Activated T-cell treated with anti-CD3 and anti-CD28 coated beads for 4 hours (primary cell): ENCODE data around the gene SMG6.
A peak's percentile ranks its signal among the peaks of the same experiment; 100 is the strongest.
"Not testable (repeated sequence)": the region's sequence is repeated elsewhere in the genome, so short reads cannot be mapped to it uniquely, and the experiment has no call there.

Experiments
- DNase-seq: peaks from one replicate; pipeline ENCODE4 v3.0.0-alpha.2; 2020

SMG6 gene

DNA sequence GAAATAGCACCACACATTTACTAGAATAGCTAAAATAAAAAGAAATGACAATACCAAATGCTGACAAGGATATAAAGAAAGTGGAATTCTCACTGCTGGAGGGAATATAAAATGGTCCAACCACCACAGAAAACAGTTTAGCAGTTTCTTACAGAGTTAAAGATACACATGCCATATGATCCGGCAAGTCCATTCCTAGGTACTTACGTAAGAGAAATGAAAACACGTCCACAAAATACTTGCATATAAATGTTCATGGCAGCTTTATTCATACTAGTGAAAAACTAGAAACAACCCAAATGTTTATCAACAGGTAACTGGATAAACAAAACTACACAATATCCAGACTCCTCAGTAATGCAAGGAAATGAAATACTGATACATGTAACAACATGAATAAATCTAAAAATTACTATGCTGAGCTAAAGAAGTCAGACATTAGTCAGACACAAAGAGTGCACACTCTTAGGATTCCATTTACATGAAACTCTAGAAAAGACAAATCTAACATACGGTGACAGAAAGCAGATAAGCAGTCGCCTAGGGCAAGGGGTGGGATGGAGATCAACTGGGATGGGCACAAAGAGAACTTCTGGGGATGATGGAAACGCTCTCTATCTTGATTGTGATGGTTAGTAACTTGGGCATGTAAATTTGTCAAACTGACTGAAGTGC lies 76.4 kb downstream of the SMG6 start:
- no peak for DNase-seq

DNA sequence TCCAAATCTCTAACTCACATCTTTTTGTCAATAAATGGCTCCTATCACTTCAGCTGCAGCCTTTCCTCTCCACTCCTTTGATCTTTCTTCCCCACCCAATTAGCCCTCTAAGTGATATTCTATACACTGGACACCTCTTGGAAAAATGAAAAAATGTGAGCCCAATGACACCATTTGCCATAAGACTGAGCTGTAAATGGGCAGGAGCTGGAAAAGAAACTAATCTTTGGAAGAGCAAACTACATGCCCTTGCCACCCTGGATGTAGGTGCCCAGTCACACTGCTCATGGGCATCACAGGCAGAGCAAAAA lies 80.0 kb downstream of the SMG6 start:
- DNase-seq: no peak

DNA sequence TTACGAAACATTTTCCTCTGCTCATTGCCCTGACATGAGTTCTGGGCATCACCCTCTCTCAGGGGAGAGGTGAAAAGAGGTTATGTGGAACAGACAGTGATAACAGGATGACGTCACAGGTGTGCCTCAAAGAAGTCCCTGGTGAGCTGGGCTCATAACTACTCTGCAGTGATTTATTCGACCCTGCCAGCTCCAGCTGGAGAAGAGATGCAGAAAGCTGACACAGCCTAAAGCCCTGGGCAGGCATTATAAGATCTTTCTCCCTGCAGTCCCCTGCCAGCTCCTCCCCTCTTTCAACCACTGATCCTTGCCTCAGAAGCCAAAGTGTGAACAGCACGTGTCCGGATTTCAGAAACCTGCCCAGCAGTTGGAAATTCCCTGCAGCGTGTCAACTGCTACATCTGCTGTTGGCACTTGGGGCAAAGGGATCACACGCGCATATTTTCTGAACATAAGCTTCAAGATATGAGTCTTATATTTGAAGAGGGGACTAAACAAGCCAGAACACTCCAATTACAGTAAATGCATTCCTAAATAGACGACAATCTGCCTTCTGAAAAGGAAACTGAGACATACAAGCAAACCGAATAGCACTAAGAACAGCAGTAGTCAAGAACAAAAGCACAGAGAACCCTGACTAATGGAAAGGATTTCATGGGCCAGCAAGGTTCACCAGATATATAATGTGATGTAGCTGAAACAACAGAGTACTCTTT lies 80.5 kb downstream of the SMG6 start:
- DNase-seq: peak; percentile 21

DNA sequence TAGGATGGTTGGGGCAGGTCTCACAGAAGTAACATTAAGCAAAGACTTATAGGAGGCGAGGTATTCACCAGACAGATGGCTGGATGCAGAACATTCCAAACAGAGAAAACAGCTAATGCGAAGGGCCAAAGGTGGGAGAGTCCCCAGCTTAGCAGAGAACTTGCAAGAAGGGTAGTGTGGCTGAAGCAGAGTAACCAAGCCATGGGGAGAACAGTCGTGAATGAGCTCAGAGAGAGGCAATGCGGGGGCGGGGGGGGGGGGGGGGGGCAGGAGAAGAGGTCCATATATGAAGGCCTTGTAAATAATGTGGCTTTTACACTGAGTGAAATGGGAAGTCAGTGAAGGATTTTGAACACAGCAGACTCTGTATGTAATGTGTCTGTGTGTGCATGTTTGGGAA lies 81.3 kb downstream of the SMG6 start:
- no peak for DNase-seq

DNA sequence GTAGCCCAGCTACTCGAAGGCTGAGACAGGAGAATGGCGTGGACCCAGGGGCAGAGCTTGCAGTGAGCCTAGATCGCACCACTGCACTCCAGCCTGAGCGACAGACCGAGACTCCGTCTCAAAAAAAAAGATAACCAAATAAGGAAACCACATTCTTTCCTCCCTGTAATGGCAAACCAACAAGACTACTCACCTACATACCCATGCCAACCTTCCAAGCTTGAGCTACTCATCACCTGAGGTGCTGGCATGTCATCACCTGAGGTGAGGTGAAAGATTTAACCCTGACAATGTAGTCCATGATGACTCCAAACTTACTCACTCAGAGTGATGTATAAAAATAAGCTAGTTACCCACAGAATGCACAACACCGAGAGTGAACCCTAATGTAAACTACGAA lies 85.2 kb downstream of the SMG6 start:
- no peak for DNase-seq

DNA sequence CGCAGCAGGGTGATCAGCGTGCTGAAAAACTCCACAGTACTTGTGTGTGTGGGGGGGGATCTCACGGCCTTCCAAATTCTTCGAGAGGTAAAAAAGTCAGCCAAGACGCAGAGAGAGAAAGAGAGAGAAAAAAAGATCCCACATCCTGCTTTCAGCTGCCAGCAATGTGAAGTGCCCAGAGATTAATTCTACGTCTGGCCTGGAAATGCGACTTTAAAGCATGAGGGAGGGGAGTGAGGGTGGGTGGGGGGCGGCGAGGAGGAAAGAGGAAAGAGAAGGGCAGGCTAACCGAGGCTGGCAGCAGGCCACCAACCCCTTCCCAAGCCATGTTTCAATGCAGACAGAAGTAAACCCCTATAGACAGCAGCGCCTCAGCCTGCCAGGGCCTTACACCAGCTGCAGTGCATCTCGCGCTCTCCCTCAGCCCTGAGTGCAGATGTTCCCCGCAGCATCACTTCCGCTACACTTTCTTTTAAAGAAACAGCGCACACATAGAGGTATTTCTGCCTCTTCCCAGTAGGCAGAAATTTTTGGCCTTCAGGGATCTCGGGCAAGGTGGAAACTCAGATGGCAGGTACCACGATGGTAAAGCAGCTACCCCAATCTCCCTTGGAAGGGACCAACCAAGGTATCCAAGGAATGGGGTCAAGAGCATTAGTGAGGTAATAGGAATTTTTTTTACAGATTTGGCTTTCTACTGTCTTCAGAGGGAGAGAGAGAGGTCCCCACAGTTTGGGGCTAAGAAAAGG lies 87.8 kb downstream of the SMG6 start:
- DNase-seq: peak; percentile 42

DNA sequence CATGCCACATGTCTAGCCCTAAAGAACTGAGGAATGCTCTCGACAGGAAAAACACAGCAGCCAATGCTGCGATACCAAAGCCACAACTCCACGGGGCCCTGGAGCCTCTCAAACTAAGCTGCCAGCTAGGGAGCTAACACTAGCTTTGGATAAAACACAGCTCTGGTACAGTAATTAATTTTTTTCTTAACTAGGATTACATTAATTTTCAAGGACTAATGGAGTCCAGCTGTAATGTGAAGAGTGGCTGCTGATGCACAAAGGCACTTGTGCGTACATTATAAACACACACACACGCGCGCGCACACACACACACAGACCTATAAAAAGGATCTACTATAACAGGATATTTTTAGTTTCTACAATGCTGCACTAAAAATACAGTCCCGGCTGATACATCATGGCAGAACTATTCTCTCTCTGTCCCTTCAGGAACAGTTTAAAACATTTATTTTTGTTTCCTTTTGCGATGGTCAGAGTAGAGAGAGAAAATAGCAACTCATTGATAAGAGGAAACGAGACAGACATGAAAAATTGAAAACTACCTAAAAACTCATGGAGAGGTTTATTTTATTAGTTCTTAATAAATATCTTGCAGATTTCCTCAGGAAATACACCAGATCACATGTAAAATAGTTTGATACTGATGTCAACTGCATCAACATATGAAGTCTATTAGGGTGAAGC lies 88.5 kb downstream of the SMG6 start:
- DNase-seq: no peak

DNA sequence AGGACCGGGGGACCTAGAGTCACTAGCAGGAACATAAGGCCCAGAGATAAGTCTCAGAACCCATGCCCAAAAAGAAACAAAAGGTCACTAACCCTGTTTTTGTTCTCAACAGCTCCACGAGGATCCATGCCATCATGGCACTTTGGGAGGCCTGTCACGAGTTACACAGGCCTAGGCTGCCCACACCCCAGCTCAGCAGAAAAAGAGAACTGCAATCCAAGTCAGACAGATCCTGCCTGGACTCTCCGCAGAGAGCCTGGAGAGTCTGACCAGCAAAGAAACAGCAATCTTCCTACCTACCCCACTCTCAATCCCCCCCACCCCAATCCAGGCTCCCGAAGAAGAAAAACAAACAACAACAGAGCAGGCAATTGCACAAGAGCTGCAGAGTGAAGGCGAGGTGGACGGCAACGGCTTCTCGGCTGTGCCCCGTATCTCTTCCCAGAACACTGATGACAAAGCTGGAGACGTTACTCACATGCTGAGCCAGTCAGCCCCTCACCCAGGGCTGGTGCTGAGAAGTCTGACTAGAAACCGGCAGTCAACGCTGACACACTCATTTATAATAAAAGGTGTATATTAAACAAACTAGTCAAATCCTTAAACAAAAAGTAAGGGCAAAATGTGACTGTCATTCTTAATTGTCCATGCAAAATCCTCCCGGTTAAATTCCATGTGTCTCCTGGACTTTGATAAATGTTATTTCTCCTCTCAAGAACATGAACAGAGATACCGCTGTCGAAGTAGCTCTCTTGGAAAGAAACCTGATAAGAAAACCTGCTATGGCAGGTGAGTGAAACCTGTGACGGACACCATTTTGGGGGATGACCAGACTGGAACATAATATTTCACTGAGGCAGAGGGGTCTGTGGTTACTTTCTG lies 89.3 kb downstream of the SMG6 start:
- no peak for DNase-seq

DNA sequence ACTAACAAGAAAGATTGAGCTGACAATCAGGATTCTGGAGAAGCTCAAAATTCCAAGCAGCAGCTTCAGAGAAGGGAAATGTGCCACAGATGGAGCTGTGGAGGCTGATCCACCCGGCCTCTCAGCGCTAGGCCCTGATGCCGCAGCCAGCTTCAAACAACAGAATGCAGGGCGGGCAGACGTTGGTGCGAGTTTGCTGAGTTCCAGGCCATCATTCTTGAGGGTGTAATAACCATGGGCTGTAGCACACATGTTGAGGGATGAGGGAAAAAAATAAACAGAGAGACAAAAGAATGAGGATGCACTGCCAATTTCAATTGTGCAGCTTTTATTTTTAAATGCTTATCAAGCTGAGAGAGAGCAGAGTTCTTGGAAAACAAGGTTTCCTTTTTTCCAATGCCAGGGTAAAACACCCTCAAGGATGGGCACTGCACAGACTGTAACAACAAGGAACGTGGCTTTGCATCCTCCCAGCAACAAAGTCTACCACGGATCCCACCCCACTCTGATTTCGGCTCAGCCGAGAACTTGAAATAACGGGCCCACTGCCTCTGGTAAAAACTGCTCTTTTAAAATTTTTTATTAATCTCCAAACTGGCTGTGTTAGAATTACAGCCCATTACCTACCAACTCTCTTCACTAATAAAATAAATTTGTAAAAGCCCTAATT lies 90.2 kb downstream of the SMG6 start:
- DNase-seq: no peak

DNA sequence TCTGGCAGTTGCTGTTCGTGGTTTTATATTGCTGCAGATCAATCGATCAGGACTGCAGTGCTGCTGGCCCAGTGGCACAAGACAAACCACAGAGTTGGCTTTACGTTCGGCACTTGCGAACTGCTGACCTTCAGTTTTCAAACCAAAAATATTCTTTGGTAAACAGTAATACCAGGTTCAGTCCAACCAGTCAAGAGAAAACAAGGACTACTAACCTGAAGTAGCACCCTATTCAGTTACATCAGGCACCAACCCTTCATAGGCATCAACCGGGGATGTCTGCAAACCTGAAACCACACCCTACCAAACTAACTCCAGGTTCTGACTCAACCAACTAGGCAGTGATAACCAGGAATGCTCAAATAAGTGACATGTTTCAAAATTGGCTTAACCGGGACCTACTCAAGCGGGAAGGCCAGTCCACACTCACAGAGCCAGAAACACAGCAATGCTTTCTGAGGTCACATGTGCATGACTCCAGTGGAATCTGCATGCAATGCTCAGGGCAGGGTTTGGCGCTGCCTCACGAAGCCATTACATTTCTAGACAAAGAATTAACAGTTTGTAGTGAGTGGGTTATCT lies 91.1 kb downstream of the SMG6 start:
- DNase-seq: no peak

DNA sequence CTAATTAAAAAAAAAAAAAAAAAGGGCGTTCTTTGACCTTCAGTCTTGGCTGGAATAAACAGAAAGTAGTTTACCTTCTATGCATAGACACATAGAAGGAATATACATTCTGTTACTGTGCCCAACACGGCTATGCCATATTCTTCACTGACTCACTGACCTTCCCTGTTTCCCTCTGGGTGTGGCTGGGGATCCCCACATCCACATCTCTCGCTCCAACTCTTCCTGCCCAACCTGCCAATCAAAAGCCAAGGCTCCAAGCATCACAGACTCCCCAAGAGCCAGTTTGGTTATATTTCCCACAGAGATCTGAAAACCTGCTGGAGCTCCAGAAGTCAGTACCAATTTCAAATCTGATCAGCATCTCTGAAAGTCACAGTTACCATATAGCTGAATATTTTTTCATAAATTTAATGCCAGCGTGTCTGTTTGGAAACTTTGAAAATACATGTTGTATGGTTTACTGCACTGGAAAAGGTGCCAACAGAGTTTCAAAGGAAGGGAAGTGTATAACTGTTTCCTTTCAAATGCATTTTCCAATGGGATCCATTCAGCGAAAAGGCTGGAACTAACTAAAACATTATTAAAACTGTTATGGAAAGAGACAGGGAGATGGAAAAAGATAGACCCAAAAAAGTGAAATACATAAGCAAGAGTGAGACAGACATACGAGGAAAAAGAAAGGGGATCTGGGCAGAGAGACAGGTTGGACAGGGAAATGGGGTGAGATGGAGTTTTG lies 91.8 kb downstream of the SMG6 start:
- no peak for DNase-seq

DNA sequence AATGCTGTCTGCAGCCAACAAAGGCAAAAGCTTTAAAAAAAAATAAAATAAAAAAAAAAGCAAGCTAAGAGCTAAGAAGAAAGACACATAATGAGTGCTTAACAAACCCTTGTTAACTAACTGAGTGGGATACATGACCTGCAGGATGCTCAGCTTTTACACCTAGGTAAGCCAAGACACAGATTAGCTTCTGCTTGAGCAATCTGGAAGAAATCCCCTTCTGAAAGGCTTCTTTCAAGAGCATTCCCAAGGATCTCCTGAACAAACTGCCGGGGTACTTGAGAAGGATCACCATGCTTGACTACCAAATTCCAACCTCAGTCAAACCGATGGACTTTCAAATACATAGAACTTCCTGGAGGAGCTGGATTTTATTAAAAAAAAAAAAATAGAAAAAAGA lies 92.9 kb downstream of the SMG6 start:
- no peak for DNase-seq

DNA sequence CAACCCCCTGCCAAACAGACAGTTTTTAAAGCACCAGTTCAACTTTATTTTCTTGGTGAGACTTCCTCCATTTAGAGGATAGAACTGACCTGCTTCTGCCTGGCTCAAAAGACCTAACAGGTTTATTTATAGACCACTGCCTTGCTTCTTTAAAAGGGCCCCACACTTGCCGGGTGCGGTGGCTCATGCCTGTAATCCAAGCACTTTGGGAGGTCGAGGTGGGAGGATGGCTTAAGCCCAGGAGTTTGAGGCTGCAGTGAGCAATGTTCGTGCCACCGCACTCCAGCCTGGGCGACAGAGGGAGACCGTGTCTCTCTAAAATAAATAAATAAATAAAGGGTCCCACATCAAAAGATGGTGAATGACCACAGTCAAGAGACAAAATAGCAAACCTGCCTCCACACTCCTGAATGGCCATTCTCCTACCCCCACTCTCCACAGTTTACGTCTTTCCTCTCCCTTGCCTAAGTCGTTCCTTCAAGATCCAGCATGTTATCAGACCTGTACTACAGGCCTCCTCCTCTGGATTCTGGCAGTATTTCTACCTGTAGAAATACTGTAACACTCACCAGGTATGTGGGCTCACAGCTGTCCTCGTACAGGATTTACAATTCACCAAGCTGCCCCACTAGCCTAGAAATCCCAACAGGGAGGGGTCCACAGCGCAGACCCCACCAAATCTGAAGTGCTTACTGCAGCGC lies 95.6 kb downstream of the SMG6 start:
- DNase-seq: no peak

DNA sequence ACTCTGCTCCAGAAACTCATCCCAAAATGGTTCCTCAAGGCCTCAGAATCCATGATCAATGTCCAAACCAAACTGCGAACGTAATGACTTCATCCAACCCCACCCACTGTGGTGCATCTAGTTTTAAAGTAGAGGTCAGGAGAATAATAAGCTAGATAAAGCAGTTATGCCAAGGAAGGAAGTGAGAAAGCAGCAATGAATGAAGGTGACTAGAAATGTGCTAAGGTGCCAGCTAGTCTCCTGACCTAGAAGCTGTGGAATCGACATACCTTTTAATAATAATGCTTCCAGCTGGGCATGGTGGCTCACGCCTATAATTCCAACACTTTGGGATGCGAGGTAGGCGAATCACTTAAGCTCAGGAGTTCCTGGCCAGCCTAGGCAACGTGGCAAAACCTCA lies 99.2 kb downstream of the SMG6 start:
- DNase-seq: no peak

DNA sequence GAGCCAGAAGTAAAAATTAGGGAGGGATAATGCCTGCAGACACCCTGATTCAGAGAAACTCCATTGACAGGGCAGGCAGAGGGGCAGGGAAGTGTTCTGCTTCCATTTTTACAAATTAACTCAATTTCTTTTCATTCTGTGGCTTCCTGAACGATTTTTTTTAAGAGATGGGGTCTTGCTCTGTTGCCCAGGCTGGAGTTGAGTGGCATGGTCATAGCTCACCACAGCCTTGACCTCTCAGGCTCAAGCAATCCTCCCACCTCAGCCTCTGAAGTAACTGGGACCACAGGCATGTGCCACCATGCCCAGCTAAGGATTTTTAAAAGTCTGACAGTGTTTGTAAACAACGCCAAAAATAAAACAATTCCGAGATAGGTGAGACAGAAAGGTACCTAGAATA lies 99.8 kb downstream of the SMG6 start:
- DNase-seq: no peak

DNA sequence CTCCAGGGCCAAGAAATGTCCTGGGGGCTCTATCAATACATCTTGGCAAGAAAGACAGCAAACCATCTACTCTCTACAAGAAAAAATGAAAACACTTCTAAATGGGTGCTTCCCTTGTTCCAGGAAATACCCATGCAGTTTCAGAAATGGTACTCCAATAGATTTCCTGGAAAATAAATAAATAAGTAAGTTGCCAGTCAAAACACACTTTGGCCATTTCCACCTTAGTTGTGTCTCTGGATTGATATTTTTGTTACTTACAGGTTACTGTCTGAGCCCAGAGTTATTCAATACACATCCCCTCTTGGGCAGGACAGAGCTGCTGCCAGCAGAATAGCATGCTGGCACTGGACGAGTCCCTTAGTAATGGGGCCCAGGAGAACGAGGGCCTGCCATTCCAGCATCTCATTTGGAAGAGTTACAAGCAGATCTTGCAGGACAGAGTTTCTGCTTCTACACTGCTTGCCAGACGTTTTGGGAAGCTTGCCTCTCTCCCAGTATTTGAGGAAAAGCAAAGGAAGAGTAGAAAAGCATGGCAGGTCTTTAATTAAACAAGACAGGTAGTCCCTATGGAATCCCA lies 100.5 kb downstream of the SMG6 start:
- no peak for DNase-seq

DNA sequence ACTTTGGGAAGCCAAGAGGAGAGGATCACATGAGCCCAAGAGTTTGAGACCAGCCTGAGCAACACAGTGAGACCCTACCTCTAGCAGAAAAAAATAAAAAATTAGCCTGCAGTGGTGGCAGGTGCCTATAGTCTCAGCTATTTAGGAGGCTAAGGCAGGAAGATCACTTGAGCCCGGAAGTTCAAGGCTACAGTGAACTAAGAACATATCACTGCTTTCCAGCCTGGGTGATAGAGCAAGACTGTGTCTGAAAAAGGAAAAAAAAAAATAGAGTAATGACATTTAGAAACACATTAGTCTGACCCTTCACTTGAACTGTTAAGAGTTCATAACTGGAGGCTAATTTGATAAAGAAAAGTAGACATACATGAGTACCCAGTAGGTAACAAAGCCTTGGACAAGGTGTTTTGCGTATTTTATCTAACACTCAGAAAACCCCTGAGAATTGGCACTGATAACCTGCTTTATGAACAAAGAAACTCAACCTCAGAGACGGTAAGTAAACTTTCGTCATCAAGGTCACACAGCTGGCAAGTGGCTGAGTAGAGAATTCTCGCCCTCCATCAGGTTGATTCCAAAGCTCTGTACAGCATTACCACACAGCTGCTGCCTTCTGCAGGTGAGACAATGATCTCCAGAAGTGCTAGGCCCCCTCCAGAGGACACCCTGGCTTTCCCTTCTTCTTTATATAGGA lies 101.1 kb downstream of the SMG6 start:
- no peak for DNase-seq

DNA sequence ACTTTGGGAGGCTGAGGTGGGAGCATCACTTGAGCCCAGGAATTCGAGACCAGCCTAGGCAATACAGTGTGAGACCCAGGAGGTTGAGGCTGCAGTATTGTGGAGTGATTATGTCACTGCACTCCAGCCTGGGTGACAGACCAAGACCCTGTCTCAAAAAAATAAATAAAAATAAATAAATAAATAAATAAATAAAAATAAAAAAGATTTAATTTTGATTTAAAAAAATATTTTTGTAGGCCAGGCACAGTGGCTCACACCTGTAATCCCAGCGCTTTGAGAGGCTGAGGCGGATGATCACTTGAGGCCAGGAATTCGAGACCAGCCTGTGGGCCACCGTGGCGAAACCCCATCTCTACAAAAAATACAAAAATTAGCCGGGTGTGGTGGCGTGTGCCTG lies 104.2 kb downstream of the SMG6 start:
- DNase-seq: not testable (repeated sequence)

DNA sequence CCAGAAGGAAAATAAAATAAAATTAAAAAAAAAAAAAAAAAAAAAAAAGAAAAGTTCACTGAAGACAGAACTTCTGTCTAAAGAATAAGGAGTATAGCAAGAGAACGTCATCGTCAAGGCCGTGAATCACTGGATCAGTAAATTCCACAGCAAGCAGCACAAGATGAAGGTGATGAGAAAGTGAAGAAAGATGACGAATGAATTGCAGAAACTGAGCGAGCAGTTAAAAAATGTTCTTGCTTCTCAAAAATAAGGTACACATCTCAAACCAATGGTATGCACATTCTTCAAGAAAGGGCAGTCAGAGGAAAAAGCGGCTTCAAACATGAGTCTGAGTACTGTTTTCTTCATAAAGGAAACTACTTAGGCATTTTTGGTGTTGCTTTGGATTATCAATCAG lies 104.7 kb downstream of the SMG6 start:
- no peak for DNase-seq
